K562 (cell line): ENCODE measurements around the gene CIART. TPM values are rescaled to one million over a fixed set of nuclear protein-coding genes. Genes with fewer than 3 reads are reported as not detected.
A peak's percentile ranks its signal among the peaks of the same experiment; 100 is the strongest.

Experiments
- ARID1B ChIP-seq: fragments of 450-650 bp; IDR thresholded peaks from 2 replicates; pipeline ENCODE4 v1.6.1; 2016; ENCODE audit warnings: antibody characterized with exemption, mild to moderate bottlenecking, inconsistent platforms
- BHLHE40 ChIP-seq: IDR thresholded peaks from 2 replicates; pipeline ENCODE4 v1.6.1; 2011; ENCODE audit warnings: low read length, improper control_type of control experiment
- CHCHD3 ChIP-seq: fragments of 250-450 bp; sonication (Bioruptor Pico); IDR thresholded peaks from 2 replicates; pipeline ENCODE4 v2.1.2; 2022; ENCODE audit warnings: mild to moderate bottlenecking
- CREB5 ChIP-seq: fragments of 250-450 bp; sonication (Bioruptor Pico); IDR thresholded peaks from 2 replicates; pipeline ENCODE4 v1.5.0; 2020; ENCODE audit warnings: mild to moderate bottlenecking
- CREM ChIP-seq: IDR thresholded peaks from 2 replicates; pipeline ENCODE4 v1.6.1; 2014; ENCODE audit warnings: antibody characterized with exemption, low read depth
- HLTF ChIP-seq: fragments of 450-650 bp; IDR thresholded peaks from 2 replicates; pipeline ENCODE4 v1.6.1; 2016
- HMG20A ChIP-seq: fragments of 450-650 bp; formaldehyde crosslinking; conservative IDR thresholded peaks from 2 replicates; pipeline ENCODE4 v1.4.0; 2020; ENCODE audit warnings: mild to moderate bottlenecking, mixed read lengths
- KDM2B ChIP-seq: fragments of 250-450 bp; sonication (Bioruptor Pico); IDR thresholded peaks from 2 replicates; pipeline ENCODE4 v1.8.0; 2021; ENCODE audit warnings: mild to moderate bottlenecking, moderate library complexity
- MAFG ChIP-seq: fragments of 450-650 bp; conservative IDR thresholded peaks from 2 replicates; pipeline ENCODE4 v1.6.1; 2016; ENCODE audit warnings: missing genetic modification characterization, missing compliant biosample characterization
- MTA2 ChIP-seq: fragments of 450-650 bp; IDR thresholded peaks from 2 replicates; pipeline ENCODE4 v1.6.1; 2016; ENCODE audit warnings: low read depth
- NBN ChIP-seq: fragments of 450-650 bp; IDR thresholded peaks from 2 replicates; pipeline ENCODE4 v1.6.1; 2016; ENCODE audit warnings: low read depth, mild to moderate bottlenecking
- NCOA6 ChIP-seq: fragments of 450-650 bp; IDR thresholded peaks from 2 replicates; pipeline ENCODE4 v1.6.1; 2017; ENCODE audit warnings: mild to moderate bottlenecking
- NFIX ChIP-seq: fragments of 250-450 bp; sonication (Bioruptor Pico); IDR thresholded peaks from 2 replicates; pipeline ENCODE4 v1.4.0; 2020; ENCODE audit warnings: low read depth, mild to moderate bottlenecking, moderate library complexity
- PHB2 ChIP-seq: fragments of 450-650 bp; IDR thresholded peaks from 2 replicates; pipeline ENCODE4 v1.6.1; 2017; ENCODE audit warnings: low read depth
- RBM14 ChIP-seq: fragments of 200-400 bp; formaldehyde crosslinking; IDR thresholded peaks from 2 replicates; pipeline ENCODE4 v1.6.1; 2018; ENCODE audit warnings: low read depth, mild to moderate bottlenecking, low read length, moderate library complexity, borderline replicate concordance; ENCODE audit not compliant: insufficient read depth
- RBM17 ChIP-seq: fragments of 200-400 bp; formaldehyde crosslinking; IDR thresholded peaks from 2 replicates; pipeline ENCODE4 v1.6.1; 2017; ENCODE audit warnings: low read depth, mild to moderate bottlenecking, low read length, borderline replicate concordance
- SRSF7 ChIP-seq: fragments of 200-400 bp; formaldehyde crosslinking; optimal IDR thresholded peaks from 2 replicates; pipeline ENCODE3; 2017; ENCODE audit warnings: mild to moderate bottlenecking, low read depth, low read length
- STAT5B ChIP-seq: fragments of 250-450 bp; sonication (Bioruptor Pico); IDR thresholded peaks from 2 replicates; pipeline ENCODE4 v1.8.0; 2021; ENCODE audit warnings: mild to moderate bottlenecking, inconsistent platforms
- TBP ChIP-seq: optimal IDR thresholded peaks from 2 replicates; pipeline ENCODE3; 2011; ENCODE audit warnings: low read depth, low read length, improper control_type of control experiment
- ZBED1 ChIP-seq: IDR thresholded peaks from 2 replicates; pipeline ENCODE4 v1.6.1; 2014
- ZFP1 ChIP-seq: fragments of 450-650 bp; formaldehyde crosslinking; IDR thresholded peaks from 2 replicates; pipeline ENCODE4 v1.4.0; 2020; ENCODE audit warnings: mild to moderate bottlenecking, mixed read lengths
- ZNF24 ChIP-seq: fragments of 450-650 bp; IDR thresholded peaks from 2 replicates; pipeline ENCODE4 v1.6.1; 2016
- ZNF444 ChIP-seq: fragments of 250-450 bp; sonication (Bioruptor Pico); IDR thresholded peaks from 2 replicates; pipeline ENCODE4 v1.4.0; 2020; ENCODE audit warnings: mild to moderate bottlenecking, moderate library complexity
- ZNF696 ChIP-seq: fragments of 250-450 bp; sonication (Bioruptor Pico); conservative IDR thresholded peaks from 2 replicates; pipeline ENCODE4 v1.4.0; 2020; ENCODE audit warnings: mild to moderate bottlenecking, moderate library complexity
- polyA plus RNA-seq, 8 experiments: library from polyadenylated mRNA; depleted of rRNA in 4 of 8; stranded (reverse) in 5 of 8; unstranded in 3 of 8; fragments of >200 nt; fragmentation: Nextera tagmentation in 2 of 8; fragmentation: Illumina TruSeq in 1 of 8; extraction: Ambion mirVana in 2 of 8; extraction: Trizol in 1 of 8; gene quantifications; 2 replicates each; pipeline versions ENCODE4 v1.2.1 to v1.2.3, GENCODE V29; 2011 to 2014; ENCODE audit warnings: inconsistent platforms in 1 of 8, missing spikeins in 1 of 8
- total RNA-seq, 7 experiments: library from RNA; depleted of rRNA in 6 of 7; stranded (reverse); fragments of >200 nt in 6 of 7; fragmentation: Illumina TruSeq in 2 of 7; extraction: Trizol in 2 of 7; gene quantifications; 2 replicates each; pipeline versions ENCODE4 v1.2.1 to v1.2.3, GENCODE V29; 2011 to 2021; ENCODE audit warnings: low replicate concordance in 1 of 7
- TF ChIP-seq, protein P1 (sequence below): fragments of 250-450 bp; sonication (Bioruptor Pico); IDR thresholded peaks from 2 replicates; pipeline ENCODE4 v1.5.0; 2021
- TF ChIP-seq, protein P2 (sequence below): fragments of 450-650 bp; formaldehyde crosslinking; IDR thresholded peaks from 2 replicates; pipeline ENCODE4 v1.4.0; 2020; ENCODE audit warnings: mild to moderate bottlenecking, moderate library complexity
- TF ChIP-seq, protein P3 (sequence below), 2 experiments: fragments of 450-650 bp; conservative IDR thresholded peaks; 2 replicates each; pipeline ENCODE4 v1.6.1; 2017; ENCODE audit warnings: mild to moderate bottlenecking in 2 of 2, moderate library complexity in 2 of 2

The CIART gene
- total and polyA plus RNA-seq, 9 of the 15 experiments (the other 6 are each of a cell fraction or from before 2014, with no cell fraction given): 0.07 to 0.35 (median 0.19) TPM; not detected in 2

DNA sequence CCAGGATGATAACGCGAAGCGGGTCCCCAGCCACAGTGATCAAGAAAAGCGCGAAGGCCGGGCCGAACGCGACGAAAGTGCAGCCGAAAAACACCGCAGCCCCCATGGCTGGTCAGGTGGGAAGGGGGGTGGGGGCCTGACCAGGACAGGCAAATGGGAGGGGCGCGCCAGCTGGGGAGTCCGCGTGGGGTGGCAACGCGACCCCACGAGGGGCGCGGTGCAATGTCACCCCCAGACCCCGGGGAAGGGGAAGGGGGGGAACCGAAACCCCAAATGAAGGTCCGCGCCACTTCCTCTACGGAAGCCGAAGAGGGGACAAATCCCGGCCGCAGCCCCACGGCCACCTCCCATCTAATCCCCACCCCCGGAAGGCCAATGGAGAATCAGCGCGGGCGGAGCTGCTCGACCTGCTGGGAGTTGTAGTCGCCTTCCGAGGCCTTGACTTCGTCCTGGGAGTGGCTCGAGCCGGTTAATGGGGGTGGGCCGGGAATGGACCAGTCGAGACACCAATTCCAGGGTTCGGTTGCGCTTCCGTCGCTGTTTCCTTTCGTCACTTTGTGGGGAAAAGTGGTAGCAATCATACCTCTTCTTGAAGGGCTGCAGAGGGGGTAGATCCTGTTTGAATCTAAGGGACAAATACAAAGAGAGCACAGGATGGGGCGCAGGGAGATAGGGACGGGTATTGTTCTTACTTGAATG, 13.5 kb upstream of the CIART start, which contains the start of gene APH1A (continued):
- TF ChIP-seq RBM14 (no peak), STAT5B (CRISPR knock-in tag) (no peak), PHB2 (no peak), KDM2B (no peak), HMG20A (CRISPR knock-in tag) (no peak), ARID1B (no peak), NCOA6 (no peak), CHCHD3 (CRISPR knock-in tag) (no peak), CREM (peak; percentile 96), SRSF7 (no peak), BHLHE40 (no peak), ZNF444 (CRISPR knock-in tag) (no peak), RBM17 (no peak), TBP (peak; percentile 62), ZNF24 (no peak; the same call in 1 of the 2 replicates), CREB5 (CRISPR knock-in tag) (no peak), ZBED1 (no peak), ZNF696 (CRISPR knock-in tag) (no peak), ZFP1 (CRISPR knock-in tag) (no peak), MTA2 (no peak), NFIX (CRISPR knock-in tag) (no peak), HLTF (no peak; the same call in 1 of the 2 replicates), NBN (peak; percentile 47; the same call in 1 of the 2 replicates), MAFG (tag) (no peak)
- TF ChIP-seq, protein P1, sequence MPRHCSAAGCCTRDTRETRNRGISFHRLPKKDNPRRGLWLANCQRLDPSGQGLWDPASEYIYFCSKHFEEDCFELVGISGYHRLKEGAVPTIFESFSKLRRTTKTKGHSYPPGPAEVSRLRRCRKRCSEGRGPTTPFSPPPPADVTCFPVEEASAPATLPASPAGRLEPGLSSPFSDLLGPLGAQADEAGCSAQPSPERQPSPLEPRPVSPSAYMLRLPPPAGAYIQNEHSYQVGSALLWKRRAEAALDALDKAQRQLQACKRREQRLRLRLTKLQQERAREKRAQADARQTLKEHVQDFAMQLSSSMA: no peak
- TF ChIP-seq, protein P2, sequence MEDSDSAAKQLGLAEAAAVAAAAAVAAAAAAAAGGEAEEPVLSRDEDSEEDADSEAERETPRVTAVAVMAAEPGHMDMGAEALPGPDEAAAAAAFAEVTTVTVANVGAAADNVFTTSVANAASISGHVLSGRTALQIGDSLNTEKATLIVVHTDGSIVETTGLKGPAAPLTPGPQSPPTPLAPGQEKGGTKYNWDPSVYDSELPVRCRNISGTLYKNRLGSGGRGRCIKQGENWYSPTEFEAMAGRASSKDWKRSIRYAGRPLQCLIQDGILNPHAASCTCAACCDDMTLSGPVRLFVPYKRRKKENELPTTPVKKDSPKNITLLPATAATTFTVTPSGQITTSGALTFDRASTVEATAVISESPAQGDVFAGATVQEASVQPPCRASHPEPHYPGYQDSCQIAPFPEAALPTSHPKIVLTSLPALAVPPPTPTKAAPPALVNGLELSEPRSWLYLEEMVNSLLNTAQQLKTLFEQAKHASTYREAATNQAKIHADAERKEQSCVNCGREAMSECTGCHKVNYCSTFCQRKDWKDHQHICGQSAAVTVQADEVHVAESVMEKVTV (CRISPR knock-in tag): no peak
- TF ChIP-seq, protein P3, sequence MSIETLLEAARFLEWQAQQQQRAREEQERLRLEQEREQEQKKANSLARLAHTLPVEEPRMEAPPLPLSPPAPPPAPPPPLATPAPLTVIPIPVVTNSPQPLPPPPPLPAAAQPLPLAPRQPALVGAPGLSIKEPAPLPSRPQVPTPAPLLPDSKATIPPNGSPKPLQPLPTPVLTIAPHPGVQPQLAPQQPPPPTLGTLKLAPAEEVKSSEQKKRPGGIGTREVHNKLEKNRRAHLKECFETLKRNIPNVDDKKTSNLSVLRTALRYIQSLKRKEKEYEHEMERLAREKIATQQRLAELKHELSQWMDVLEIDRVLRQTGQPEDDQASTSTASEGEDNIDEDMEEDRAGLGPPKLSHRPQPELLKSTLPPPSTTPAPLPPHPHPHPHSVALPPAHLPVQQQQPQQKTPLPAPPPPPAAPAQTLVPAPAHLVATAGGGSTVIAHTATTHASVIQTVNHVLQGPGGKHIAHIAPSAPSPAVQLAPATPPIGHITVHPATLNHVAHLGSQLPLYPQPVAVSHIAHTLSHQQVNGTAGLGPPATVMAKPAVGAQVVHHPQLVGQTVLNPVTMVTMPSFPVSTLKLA (conservative IDR thresholded peaks at IDR 0.05): peak; percentile 48 to 83; a peak in 3 of 4 replicates
